ENCODE results near the gene MED15.

DNA sequence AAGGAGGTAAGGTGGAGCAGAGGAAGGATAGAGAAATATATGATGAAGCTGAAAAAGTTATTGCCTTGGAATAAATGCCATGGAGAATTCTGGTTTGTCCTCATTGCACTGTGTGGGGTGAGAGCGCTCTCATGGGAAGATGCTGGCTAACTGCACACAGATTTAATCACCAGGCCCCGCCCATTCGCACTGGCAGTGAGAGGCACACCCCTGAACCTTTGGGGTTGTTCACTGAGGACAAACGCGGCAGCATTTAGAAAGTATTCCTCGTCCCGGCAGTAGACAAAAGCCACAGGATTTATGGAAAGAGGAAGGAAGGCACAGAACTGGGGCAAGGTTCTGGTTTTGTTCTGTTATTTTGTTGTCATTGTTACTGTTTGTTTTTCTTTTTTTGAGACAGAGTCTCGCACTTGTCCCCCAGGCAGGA lies 70.2 kb downstream of the MED15 start:
- TF ChIP-seq GATA3 (IDR thresholded peaks at IDR 0.05; ENCODE audit: low read depth, low read length) (no peak), GATA2 (IDR thresholded peaks at IDR 0.05; ENCODE audit: low read depth, low read length) (no peak)

Data from SH-SY5Y (cell line).